ENCODE measurements around the gene ZCCHC2. TPM values are rescaled to one million over a fixed set of nuclear protein-coding genes. Genes with fewer than 3 reads are reported as not detected.

ZCCHC2 gene
- total and polyA plus RNA-seq, 9 of the 15 experiments (the other 6 are each of a cell fraction or from before 2014, with no cell fraction given): 1.0 to 9.2 (median 6.0) TPM

DNA sequence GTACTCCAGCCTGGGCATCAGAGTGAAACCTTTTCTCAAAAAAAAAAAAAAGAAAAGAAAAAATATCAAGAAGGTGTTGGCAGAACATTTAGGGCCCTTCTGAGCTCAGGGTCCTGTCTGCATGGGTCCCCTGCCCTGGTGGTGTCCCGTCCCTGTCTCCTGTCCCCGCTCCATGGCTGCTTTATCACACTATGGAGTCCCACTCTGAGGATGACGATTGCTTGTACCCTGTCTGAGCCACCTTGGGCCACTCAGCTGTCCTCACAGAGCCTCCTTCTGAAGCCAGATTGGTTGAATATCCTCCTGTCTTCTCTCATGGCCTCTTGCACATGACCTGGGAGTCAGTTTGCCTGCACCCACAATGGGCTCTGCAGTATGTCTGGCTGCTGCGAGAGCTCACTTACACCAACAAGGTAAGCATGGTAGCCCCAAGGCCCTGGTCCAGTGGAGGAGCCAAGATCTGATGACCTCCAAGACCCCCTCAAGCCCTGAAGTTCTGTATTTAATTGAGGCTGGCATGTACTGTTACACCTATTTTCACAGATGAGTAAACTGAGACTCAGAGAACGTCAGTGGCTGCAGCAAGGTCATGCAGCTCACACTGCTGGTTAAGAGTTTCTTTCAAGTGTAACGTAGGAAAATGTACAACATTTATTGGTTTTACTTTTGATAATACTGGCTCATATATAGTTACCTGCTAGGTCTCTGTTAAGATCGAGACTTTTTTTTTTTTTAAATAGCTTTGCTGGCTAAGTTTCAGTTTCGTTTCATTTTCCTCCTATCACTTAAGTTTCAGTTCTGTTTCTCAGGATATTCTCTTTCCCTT, 16.9 kb upstream of the ZCCHC2 start:
- Histone ChIP-seq H3K4me2 (ENCODE audit: insufficient read depth, low read length) (peak overlapping the region; percentile 65), H3K9ac (ENCODE audit: insufficient read depth in 1 of 2, low read depth in 2 of 2, low read length in 2 of 2) (peak overlapping the region; percentile 41 to 58; a peak in 3 of 4 replicates), H3K36me3 (ENCODE audit: control insufficient read depth, insufficient read depth, low read length) (no peaks in the 10 kb centered on the region), H3K4me3 (peak overlapping the region; percentile 16; the same call in 1 of the 2 replicates), H3K27ac (ENCODE audit: extremely low read depth, low read depth, low read length) (0 out of 3 replicates have a peak overlapping the region, but pooled peaks have one; percentile 36), H3K79me2 (ENCODE audit: control insufficient read depth, insufficient read depth, low read length) (no peaks in the 10 kb centered on the region), H3K9me3 (replicated peaks; ENCODE audit: control insufficient read depth, insufficient read depth, low read depth, low read length) (no peaks in the 10 kb centered on the region), H4K20me1 (replicated peaks; ENCODE audit: control insufficient read depth, insufficient read depth, low read length) (no peaks in the 10 kb centered on the region), H3K4me1 (replicated peaks in 1 of 2; ENCODE audit: control insufficient read depth in 2 of 2, insufficient read depth in 2 of 2, low read length in 2 of 2) (no peaks in the 10 kb centered on the region; a peak in 1 of 5 replicates), H3K27me3 (ENCODE audit: control insufficient read depth in 2 of 2, insufficient read depth in 2 of 2, low read length in 2 of 2) (no peaks in the 10 kb centered on the region), H3K9me1 (ENCODE audit: control insufficient read depth, insufficient read depth, low read length) (no peaks in the 10 kb centered on the region), H2AFZ (ENCODE audit: low read depth, low read length) (peak overlapping the region; percentile 91)
- in situ Hi-C loops (cut with MboI) (no loop called here), intact Hi-C loops (cut with micrococcal nuclease) (no loop called here)
- no peak for DNase-seq (ENCODE audit: extremely low read depth in 1 of 4, low spot score in 3 of 4)
- 37% methylated on average over 7 of the region's 8 CpGs for WGBS (ENCODE audit: insufficient coverage, low coverage, missing lambda C conversion rate)
- POLR2A ChIA-PET: interaction anchor here (0.6 to 1.2 kb wide), 2 partner anchors 9 to 475 kb away, joined by 3 to 6 read pairs; no protein-coding TSS in a partner anchor
- peak; percentile 44 for ATAC-seq
- CTCF ChIA-PET (ENCODE audit: low intra/inter-chr PET ratio): no interaction called here
- no TSS peak for BruUV-seq (replicated peaks)
- FAIRE-seq: no peak
- no peak for TF ChIP-seq NELFE (IDR thresholded peaks at IDR 0.05; ENCODE audit: insufficient read depth, insufficient read length)
- TF ChIP-seq, protein P1, sequence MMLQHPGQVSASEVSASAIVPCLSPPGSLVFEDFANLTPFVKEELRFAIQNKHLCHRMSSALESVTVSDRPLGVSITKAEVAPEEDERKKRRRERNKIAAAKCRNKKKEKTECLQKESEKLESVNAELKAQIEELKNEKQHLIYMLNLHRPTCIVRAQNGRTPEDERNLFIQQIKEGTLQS (IDR thresholded peaks at IDR 0.05): no peak
- TF ChIP-seq, protein P1 (CRISPR knock-in tag; conservative IDR thresholded peaks at IDR 0.05): no peak
- TF ChIP-seq, protein P2, sequence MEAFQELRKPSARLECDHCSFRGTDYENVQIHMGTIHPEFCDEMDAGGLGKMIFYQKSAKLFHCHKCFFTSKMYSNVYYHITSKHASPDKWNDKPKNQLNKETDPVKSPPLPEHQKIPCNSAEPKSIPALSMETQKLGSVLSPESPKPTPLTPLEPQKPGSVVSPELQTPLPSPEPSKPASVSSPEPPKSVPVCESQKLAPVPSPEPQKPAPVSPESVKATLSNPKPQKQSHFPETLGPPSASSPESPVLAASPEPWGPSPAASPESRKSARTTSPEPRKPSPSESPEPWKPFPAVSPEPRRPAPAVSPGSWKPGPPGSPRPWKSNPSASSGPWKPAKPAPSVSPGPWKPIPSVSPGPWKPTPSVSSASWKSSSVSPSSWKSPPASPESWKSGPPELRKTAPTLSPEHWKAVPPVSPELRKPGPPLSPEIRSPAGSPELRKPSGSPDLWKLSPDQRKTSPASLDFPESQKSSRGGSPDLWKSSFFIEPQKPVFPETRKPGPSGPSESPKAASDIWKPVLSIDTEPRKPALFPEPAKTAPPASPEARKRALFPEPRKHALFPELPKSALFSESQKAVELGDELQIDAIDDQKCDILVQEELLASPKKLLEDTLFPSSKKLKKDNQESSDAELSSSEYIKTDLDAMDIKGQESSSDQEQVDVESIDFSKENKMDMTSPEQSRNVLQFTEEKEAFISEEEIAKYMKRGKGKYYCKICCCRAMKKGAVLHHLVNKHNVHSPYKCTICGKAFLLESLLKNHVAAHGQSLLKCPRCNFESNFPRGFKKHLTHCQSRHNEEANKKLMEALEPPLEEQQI (IDR thresholded peaks at IDR 0.05): no peak
- TF ChIP-seq RB1 (IDR thresholded peaks at IDR 0.05; ENCODE audit: low read depth): no peak
- TF ChIP-seq, protein P3, sequence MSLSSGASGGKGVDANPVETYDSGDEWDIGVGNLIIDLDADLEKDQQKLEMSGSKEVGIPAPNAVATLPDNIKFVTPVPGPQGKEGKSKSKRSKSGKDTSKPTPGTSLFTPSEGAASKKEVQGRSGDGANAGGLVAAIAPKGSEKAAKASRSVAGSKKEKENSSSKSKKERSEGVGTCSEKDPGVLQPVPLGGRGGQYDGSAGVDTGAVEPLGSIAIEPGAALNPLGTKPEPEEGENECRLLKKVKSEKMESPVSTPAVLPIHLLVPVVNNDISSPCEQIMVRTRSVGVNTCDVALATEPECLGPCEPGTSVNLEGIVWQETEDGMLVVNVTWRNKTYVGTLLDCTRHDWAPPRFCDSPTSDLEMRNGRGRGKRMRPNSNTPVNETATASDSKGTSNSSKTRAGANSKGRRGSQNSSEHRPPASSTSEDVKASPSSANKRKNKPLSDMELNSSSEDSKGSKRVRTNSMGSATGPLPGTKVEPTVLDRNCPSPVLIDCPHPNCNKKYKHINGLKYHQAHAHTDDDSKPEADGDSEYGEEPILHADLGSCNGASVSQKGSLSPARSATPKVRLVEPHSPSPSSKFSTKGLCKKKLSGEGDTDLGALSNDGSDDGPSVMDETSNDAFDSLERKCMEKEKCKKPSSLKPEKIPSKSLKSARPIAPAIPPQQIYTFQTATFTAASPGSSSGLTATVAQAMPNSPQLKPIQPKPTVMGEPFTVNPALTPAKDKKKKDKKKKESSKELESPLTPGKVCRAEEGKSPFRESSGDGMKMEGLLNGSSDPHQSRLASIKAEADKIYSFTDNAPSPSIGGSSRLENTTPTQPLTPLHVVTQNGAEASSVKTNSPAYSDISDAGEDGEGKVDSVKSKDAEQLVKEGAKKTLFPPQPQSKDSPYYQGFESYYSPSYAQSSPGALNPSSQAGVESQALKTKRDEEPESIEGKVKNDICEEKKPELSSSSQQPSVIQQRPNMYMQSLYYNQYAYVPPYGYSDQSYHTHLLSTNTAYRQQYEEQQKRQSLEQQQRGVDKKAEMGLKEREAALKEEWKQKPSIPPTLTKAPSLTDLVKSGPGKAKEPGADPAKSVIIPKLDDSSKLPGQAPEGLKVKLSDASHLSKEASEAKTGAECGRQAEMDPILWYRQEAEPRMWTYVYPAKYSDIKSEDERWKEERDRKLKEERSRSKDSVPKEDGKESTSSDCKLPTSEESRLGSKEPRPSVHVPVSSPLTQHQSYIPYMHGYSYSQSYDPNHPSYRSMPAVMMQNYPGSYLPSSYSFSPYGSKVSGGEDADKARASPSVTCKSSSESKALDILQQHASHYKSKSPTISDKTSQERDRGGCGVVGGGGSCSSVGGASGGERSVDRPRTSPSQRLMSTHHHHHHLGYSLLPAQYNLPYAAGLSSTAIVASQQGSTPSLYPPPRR (CRISPR knock-in tag; IDR thresholded peaks at IDR 0.05; ENCODE audit: borderline replicate concordance): no peak
- no peak for TF ChIP-seq BRCA1 (IDR thresholded peaks at IDR 0.05)
- no peak for TF ChIP-seq BRCA1 (CRISPR knock-in tag; IDR thresholded peaks at IDR 0.05)
- no peak for TF ChIP-seq USF1 (CRISPR knock-in tag; IDR thresholded peaks at IDR 0.05)
- TF ChIP-seq ZNF384 (IDR thresholded peaks at IDR 0.05; ENCODE audit: low read depth, low read length): peak; percentile 77
- no peak for TF ChIP-seq PKNOX1 (IDR thresholded peaks at IDR 0.05)

All from K562 (cell line).